SK-N-MC (cell line): Measurements from ENCODE around the gene TMEM165.

Experiments
- EZH2 ChIP-seq: fragments of 200-600 bp; sonication (generic); IDR thresholded peaks from one replicate; pipeline ENCODE4 v1.6.1; 2017; ENCODE audit warnings: antibody characterized with exemption
- FOXP2 ChIP-seq: optimal IDR thresholded peaks from 2 replicates; pipeline ENCODE3; 2011; ENCODE audit warnings: mild to moderate bottlenecking, moderate library complexity; ENCODE audit not compliant: insufficient read depth; ENCODE audit errors: extremely low read length, control extremely low read depth
- POLR2AphosphoS5 ChIP-seq: IDR thresholded peaks from 2 replicates; pipeline ENCODE4 v1.6.1; 2012; ENCODE audit warnings: mild to moderate bottlenecking, low read depth, low read length, borderline replicate concordance

DNA sequence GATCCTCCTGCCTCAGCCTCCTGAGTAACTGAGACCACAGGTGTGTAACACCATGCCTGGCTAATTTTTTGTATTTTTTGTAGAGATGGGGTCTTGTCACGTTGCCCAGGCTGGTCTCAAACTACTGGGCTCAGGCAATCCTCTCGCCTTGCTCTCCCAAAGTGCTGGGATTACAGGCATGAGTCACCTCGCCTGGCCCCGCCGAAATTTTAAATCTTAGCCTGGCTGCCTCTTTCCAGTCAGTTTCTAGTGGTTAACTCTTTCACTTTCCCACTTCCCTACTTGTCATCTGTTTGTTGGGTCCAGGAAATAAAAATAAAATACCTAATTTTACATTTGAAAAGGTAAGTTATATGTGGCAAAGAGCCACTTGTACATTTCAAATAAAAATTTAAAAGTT is 62.4 kb downstream of the TMEM165 start:
- TF ChIP-seq EZH2 = no peak
- TF ChIP-seq POLR2AphosphoS5 = no peak
- TF ChIP-seq FOXP2 = no peak
